Neural cell (in vitro differentiated cells): ENCODE results near the gene IBA57. TPM values are rescaled to one million over a fixed set of nuclear protein-coding genes. Genes with fewer than 3 reads are reported as not detected.

Experiments used
- H2AFZ ChIP-seq: fragments of 200-600, 300-800 bp; sonication (generic), shearing (Covaris generic); 2 replicates; pipeline ENCODE4 v1.6.0; 2014; ENCODE audit warnings: low read depth, mild to moderate bottlenecking, antibody characterized with exemption, low read length, moderate library complexity
- H3F3A ChIP-seq: fragments of 200-600 bp; shearing (Covaris generic); 2 replicates; pipeline ENCODE4 v1.6.1; 2016; ENCODE audit warnings: mild to moderate bottlenecking, moderate library complexity, mixed read lengths, antibody characterized with exemption, low read length; ENCODE audit not compliant: insufficient read depth, poor library complexity, severe bottlenecking
- H3K27ac ChIP-seq: fragments of 200-600, 300-800 bp; sonication (generic), shearing (Covaris generic); 2 replicates; pipeline ENCODE4 v1.5.1; 2014; ENCODE audit warnings: mild to moderate bottlenecking, low read length, moderate library complexity
- H3K27me3 ChIP-seq: fragments of 300-800, 200-600 bp; sonication (generic), shearing (Covaris generic); 2 replicates; pipeline ENCODE4 v1.6.0; 2014; ENCODE audit warnings: mild to moderate bottlenecking, low read depth, low read length, moderate library complexity; ENCODE audit not compliant: insufficient read depth
- H3K36me3 ChIP-seq: fragments of 300-800, 200-600 bp; sonication (generic), shearing (Covaris generic); 2 replicates; pipeline ENCODE4 v1.5.1; 2014; ENCODE audit warnings: mild to moderate bottlenecking, antibody characterized with exemption, low read length, moderate library complexity; ENCODE audit not compliant: insufficient read depth
- H3K4me2 ChIP-seq: fragments of 300-800, 200-600 bp; sonication (generic), shearing (Covaris generic); 2 replicates; pipeline ENCODE4 v1.6.0; 2014; ENCODE audit warnings: mild to moderate bottlenecking, low read length
- H3K4me3 ChIP-seq: fragments of 300-800, 200-600 bp; sonication (generic), shearing (Covaris generic); 2 replicates; pipeline ENCODE4 v1.5.1; 2014; ENCODE audit warnings: mild to moderate bottlenecking, low read length, moderate library complexity
- H3K79me2 ChIP-seq: fragments of 200-600 bp; shearing (Covaris generic); replicated peaks from 2 replicates; pipeline ENCODE4 v1.6.0; 2014; ENCODE audit warnings: mild to moderate bottlenecking, low read length, moderate library complexity; ENCODE audit not compliant: insufficient read depth
- H3K9ac ChIP-seq: fragments of 300-800, 200-600 bp; sonication (generic), shearing (Covaris generic); 2 replicates; pipeline ENCODE4 v1.6.1; 2016; ENCODE audit warnings: mild to moderate bottlenecking, low read length, mixed read lengths
- H3K9me2 ChIP-seq: fragments of 200-600 bp; shearing (Covaris generic); 2 replicates; pipeline ENCODE4 v1.6.1; 2016; ENCODE audit warnings: mild to moderate bottlenecking, low read length, mixed read lengths; ENCODE audit not compliant: insufficient read depth
- H3K9me3 ChIP-seq: fragments of 200-600, 300-800 bp; sonication (generic), shearing (Covaris generic); 2 replicates; pipeline ENCODE4 v1.6.1; 2016; ENCODE audit warnings: mild to moderate bottlenecking, mixed run types, low read length, moderate library complexity, mixed read lengths
- H4K20me1 ChIP-seq: fragments of 200-600 bp; shearing (Covaris generic); 2 replicates; pipeline ENCODE4 v1.6.1; 2016; ENCODE audit warnings: mild to moderate bottlenecking, mixed run types; ENCODE audit not compliant: insufficient read depth
- EP300 ChIP-seq: fragments of 450-650 bp; conservative IDR thresholded peaks from 2 replicates; pipeline ENCODE4 v1.6.1; 2014; ENCODE audit warnings: antibody characterized with exemption, mild to moderate bottlenecking, moderate library complexity; ENCODE audit not compliant: poor library complexity, severe bottlenecking
- EZH2 ChIP-seq: fragments of 200-600, 300-800 bp; shearing (Covaris generic), sonication (generic); IDR thresholded peaks from 2 replicates; pipeline ENCODE4 v1.6.1; 2014; ENCODE audit warnings: antibody characterized with exemption, low read length, borderline replicate concordance, mild to moderate bottlenecking; ENCODE audit not compliant: insufficient read depth, poor library complexity, severe bottlenecking
- POLR2AphosphoS5 ChIP-seq: IDR thresholded peaks from 2 replicates; pipeline ENCODE4 v1.6.1; 2012
- RAD21 ChIP-seq: fragments of 450-650 bp; conservative IDR thresholded peaks from 2 replicates; pipeline ENCODE4 v1.6.1; 2014; ENCODE audit warnings: antibody characterized with exemption, mild to moderate bottlenecking, moderate library complexity
- TAF1 ChIP-seq: IDR thresholded peaks from 2 replicates; pipeline ENCODE4 v1.6.1; 2012; ENCODE audit warnings: low read depth
- polyA plus RNA-seq: library from polyadenylated mRNA; depleted of rRNA; stranded (reverse); fragments of >200 nt; gene quantifications from 2 replicates; pipeline ENCODE4 v1.2.3, GENCODE V29; 2014
- TF ChIP-seq, protein P1 (sequence below): IDR thresholded peaks from 2 replicates; pipeline ENCODE4 v1.6.1; 2012; ENCODE audit warnings: borderline replicate concordance
- TF ChIP-seq, protein P2 (sequence below): fragments of 450-650 bp; IDR thresholded peaks from 2 replicates; pipeline ENCODE4 v1.5.1; 2014; ENCODE audit warnings: antibody characterized with exemption, mild to moderate bottlenecking, moderate library complexity; ENCODE audit not compliant: poor library complexity, severe bottlenecking

IBA57 gene
- polyA plus RNA-seq, 1 donor from 2014 or later, result 5.5 TPM

DNA sequence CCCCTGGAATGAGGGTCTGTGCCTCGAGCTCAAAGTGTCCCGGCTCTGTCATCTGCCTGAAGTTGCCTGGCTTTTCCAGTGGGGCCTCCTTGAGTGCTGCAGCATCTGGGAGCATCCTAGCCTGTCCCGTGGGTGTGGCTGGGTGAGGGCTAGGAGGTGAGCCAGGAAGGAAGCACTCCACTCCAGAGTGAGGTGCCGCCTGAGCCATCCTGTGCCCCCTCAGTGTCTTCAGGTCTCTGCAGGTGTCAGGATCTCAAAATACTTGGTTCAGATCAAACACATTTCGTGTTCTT is 11.5 kb downstream of the IBA57 start:
- Histone ChIP-seq H2AFZ (no peak overlapping the region), H3K27me3 (no peaks in the 10 kb centered on the region), H3K9me3 (no peaks in the 10 kb centered on the region), H3K4me2 (no peak overlapping the region), H3K36me3 (no peaks in the 10 kb centered on the region), H3K4me3 (no peak overlapping the region), H3K9ac (no peak overlapping the region), H3K79me2 (no peaks in the 10 kb centered on the region), H4K20me1 (no peaks in the 10 kb centered on the region), H3K9me2 (no peaks in the 10 kb centered on the region), H3F3A (no peaks in the 10 kb centered on the region), H3K27ac (no peak overlapping the region)
- no peak for TF ChIP-seq EZH2

DNA sequence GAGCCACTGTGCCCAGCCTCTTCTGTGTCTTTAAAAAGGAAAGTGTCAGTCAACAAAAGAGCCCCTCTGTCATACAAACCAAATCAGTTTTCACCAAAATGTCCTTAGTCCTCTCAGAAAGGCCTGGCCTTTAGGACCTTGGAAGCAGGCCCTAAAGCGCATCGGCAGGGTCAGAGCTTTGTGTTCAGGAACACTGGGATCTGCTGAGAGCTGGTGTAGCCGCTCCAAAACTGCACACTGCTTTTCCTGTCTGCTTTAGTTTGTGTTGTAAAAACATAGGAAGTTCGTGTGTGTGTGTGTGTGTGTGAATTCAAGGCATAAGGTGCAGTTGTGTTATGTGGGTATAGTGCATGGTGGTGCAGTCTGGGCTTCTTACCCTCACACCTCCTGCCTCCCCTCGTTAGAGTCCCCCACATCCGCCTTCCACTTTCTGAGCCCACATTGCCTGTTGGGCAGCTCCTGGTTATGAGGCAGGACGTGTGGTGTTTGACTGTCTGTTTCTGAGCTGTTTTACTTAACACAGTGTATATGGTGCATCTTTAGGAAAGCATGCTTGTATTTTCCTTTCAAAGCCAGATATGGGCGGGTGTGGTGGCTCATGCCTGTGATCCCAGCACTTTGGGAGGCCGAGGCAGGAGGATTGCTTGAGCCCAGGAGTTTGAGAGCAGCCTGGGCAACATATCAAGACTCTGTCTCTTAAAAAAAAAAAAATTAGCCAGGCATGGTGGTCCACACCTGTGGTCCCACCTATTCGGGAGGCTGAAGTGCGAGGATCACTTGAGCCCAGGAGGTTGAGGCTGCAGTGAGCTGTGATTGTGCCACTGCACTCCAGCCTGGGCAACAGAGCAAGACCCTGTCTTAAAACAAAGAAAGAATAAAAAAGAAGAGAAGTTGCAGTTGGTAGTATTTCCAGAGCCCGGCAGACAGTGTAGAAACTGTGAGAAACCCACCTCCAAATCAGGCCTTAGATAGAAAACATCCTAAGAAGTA is 12.4 kb downstream of the IBA57 start:
- Histone ChIP-seq H3K4me2 (no peak overlapping the region), H3K36me3 (no peaks in the 10 kb centered on the region), H3K27ac (no peak overlapping the region), H2AFZ (no peak overlapping the region), H3K9me3 (no peaks in the 10 kb centered on the region), H3K9me2 (no peaks in the 10 kb centered on the region), H3F3A (no peaks in the 10 kb centered on the region), H3K79me2 (no peaks in the 10 kb centered on the region), H3K27me3 (no peaks in the 10 kb centered on the region), H3K4me3 (no peak overlapping the region), H4K20me1 (no peaks in the 10 kb centered on the region), H3K9ac (no peak overlapping the region)
- no peak for TF ChIP-seq TAF1
- TF ChIP-seq RAD21, result no peak
- TF ChIP-seq, protein P1, sequence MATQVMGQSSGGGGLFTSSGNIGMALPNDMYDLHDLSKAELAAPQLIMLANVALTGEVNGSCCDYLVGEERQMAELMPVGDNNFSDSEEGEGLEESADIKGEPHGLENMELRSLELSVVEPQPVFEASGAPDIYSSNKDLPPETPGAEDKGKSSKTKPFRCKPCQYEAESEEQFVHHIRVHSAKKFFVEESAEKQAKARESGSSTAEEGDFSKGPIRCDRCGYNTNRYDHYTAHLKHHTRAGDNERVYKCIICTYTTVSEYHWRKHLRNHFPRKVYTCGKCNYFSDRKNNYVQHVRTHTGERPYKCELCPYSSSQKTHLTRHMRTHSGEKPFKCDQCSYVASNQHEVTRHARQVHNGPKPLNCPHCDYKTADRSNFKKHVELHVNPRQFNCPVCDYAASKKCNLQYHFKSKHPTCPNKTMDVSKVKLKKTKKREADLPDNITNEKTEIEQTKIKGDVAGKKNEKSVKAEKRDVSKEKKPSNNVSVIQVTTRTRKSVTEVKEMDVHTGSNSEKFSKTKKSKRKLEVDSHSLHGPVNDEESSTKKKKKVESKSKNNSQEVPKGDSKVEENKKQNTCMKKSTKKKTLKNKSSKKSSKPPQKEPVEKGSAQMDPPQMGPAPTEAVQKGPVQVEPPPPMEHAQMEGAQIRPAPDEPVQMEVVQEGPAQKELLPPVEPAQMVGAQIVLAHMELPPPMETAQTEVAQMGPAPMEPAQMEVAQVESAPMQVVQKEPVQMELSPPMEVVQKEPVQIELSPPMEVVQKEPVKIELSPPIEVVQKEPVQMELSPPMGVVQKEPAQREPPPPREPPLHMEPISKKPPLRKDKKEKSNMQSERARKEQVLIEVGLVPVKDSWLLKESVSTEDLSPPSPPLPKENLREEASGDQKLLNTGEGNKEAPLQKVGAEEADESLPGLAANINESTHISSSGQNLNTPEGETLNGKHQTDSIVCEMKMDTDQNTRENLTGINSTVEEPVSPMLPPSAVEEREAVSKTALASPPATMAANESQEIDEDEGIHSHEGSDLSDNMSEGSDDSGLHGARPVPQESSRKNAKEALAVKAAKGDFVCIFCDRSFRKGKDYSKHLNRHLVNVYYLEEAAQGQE, result no peak
- TF ChIP-seq EP300, result no peak

DNA sequence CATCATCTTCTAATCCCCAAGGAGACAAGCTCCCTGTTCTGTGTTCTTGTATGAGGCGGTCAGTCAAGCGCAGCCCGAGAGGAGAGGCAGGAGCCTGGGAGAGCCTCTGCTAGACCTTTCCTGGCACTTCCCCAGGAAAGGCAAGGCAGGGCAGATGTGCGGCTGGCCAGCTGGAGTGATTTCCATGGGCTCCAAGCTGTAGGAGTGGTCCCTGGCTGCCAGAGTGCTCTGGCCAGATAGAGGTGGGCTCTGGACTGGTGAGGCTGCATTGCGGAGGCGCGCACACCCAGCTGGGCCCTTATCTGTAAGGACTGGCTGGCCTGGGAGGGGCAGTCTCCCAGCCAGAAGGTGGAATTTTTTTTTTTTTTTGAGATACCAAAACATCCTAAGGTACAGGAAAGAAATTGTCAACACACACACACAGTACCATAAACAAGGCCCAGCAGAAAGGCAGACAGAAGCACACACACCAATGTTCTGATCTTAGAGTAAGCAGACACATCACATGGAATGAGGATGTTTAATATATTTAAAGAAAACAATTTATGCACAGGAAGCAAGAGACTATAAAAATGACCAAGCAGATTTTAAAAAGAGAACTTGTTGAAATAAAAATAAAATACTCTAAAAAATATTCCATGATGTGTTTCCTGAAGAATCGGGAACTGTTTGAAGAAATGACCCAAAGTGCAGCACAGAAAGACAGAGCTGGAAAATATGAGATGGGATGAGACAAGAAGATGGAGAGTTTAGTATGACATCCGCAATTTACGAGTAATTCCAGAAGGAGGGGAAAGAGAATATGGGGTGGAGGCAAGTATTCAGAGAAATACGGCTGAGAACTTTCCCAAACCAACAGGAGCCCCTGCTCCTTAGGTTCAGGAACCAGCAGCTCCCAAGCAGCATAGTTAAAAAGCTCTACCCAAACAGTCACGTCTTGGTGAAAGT is 13.4 kb downstream of the IBA57 start:
- TF ChIP-seq EZH2 (no peak), EP300 (no peak), POLR2AphosphoS5 (no peak)
- TF ChIP-seq, protein P2, sequence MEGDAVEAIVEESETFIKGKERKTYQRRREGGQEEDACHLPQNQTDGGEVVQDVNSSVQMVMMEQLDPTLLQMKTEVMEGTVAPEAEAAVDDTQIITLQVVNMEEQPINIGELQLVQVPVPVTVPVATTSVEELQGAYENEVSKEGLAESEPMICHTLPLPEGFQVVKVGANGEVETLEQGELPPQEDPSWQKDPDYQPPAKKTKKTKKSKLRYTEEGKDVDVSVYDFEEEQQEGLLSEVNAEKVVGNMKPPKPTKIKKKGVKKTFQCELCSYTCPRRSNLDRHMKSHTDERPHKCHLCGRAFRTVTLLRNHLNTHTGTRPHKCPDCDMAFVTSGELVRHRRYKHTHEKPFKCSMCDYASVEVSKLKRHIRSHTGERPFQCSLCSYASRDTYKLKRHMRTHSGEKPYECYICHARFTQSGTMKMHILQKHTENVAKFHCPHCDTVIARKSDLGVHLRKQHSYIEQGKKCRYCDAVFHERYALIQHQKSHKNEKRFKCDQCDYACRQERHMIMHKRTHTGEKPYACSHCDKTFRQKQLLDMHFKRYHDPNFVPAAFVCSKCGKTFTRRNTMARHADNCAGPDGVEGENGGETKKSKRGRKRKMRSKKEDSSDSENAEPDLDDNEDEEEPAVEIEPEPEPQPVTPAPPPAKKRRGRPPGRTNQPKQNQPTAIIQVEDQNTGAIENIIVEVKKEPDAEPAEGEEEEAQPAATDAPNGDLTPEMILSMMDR, result no peak
- Histone ChIP-seq H2AFZ (no peak overlapping the region), H3K79me2 (no peaks in the 10 kb centered on the region), H3K4me2 (no peak overlapping the region), H3K9me3 (no peaks in the 10 kb centered on the region), H4K20me1 (no peaks in the 10 kb centered on the region), H3K27ac (no peak overlapping the region), H3K36me3 (no peaks in the 10 kb centered on the region), H3K9ac (no peak overlapping the region), H3K27me3 (no peaks in the 10 kb centered on the region), H3K9me2 (no peaks in the 10 kb centered on the region), H3K4me3 (no peak overlapping the region), H3F3A (no peaks in the 10 kb centered on the region)
